ENCODE results near the gene KRTAP9-9.
"Not testable (repeated sequence)": the region's sequence is repeated elsewhere in the genome, so short reads cannot be mapped to it uniquely, and the experiment has no call there.

Gene KRTAP9-9

GRCh38 chr17:41255381-41256290, at the start of gene KRTAP9-9:
KRTAP9-9 (plus strand) TSS chr17:41255384.
- DNase-seq: not testable (repeated sequence)

- no peak for DNase-seq
Observed at GRCh38 chr17:41211845-41212466, 43.2 kb upstream of the KRTAP9-9 start.

GRCh38 chr17:41212524-41213169, 42.5 kb upstream of the KRTAP9-9 start:
- peak in 1 of 2 experiments; percentile 8 for DNase-seq

GRCh38 chr17:41215681-41216080, 39.5 kb upstream of the KRTAP9-9 start:
- no peak for DNase-seq

- DNase-seq: no peak
Observed at GRCh38 chr17:41223821-41224220, 31.4 kb upstream of the KRTAP9-9 start.

GRCh38 chr17:41226051-41226450, 29.1 kb upstream of the KRTAP9-9 start:
- no peak for DNase-seq

- DNase-seq: not testable (repeated sequence)
Observed at GRCh38 chr17:41226598-41227095, 28.5 kb upstream of the KRTAP9-9 start, which contains the start of gene KRTAP9-2. KRTAP9-2 (plus strand) TSS chr17:41226648; CDS start chr17:41226655, 7 bp downstream.

- DNase-seq: no peak
Observed at GRCh38 chr17:41230094-41230493, 25.1 kb upstream of the KRTAP9-9 start.

GRCh38 chr17:41231731-41232130, 23.5 kb upstream of the KRTAP9-9 start:
- DNase-seq: no peak

- DNase-seq: not testable (repeated sequence)
Observed at GRCh38 chr17:41232399-41233105, 22.6 kb upstream of the KRTAP9-9 start, which contains the start of gene KRTAP9-3. KRTAP9-3 (plus strand) TSS chr17:41232449; CDS start chr17:41232502, 53 bp downstream.

- DNase-seq: not testable (repeated sequence)
Observed at GRCh38 chr17:41237116-41237515, 18.1 kb upstream of the KRTAP9-9 start.

GRCh38 chr17:41237949-41238437, 17.2 kb upstream of the KRTAP9-9 start, which contains the start of gene KRTAP9-8:
KRTAP9-8 (plus strand) TSS chr17:41237999; CDS start chr17:41238052, 53 bp downstream.
- not testable (repeated sequence) for DNase-seq

GRCh38 chr17:41246995-41247787, 8.0 kb upstream of the KRTAP9-9 start:
- not testable (repeated sequence) for DNase-seq

- not testable (repeated sequence) for DNase-seq
Observed at GRCh38 chr17:41249637-41250240, 5.4 kb upstream of the KRTAP9-9 start, which contains the start of gene KRTAP9-4. KRTAP9-4 (plus strand) TSS chr17:41249687; CDS start chr17:41249721, 34 bp downstream.

GRCh38 chr17:41251261-41251660, 3.9 kb upstream of the KRTAP9-9 start:
- DNase-seq: no peak

- DNase-seq: no peak
Observed at GRCh38 chr17:41254861-41255260, 323 bp upstream of the KRTAP9-9 start.

- no peak for DNase-seq
Observed at GRCh38 chr17:41256291-41256685, 1.1 kb downstream of the KRTAP9-9 start.

- no peak for DNase-seq
Observed at GRCh38 chr17:41258406-41258805, 3.2 kb downstream of the KRTAP9-9 start.

- no peak for DNase-seq
Observed at GRCh38 chr17:41263212-41263611, 8.0 kb downstream of the KRTAP9-9 start.

- no peak for DNase-seq
Observed at GRCh38 chr17:41264599-41264998, 9.4 kb downstream of the KRTAP9-9 start.

- DNase-seq: no peak
Observed at GRCh38 chr17:41265078-41265477, 9.9 kb downstream of the KRTAP9-9 start, which contains the start of gene KRTAP9-6. KRTAP9-6 (plus strand) TSS chr17:41265378; CDS start chr17:41265378, 0 bp downstream.
